Thoracic aorta (tissue), 2 donors: Measurements from ENCODE around the gene KCNJ3. TPM values are rescaled to one million over a fixed set of nuclear protein-coding genes. Genes with fewer than 3 reads are reported as not detected.

Source experiments
- ATAC-seq: fragments of 150-250 bp; one replicate; pipeline ENCODE4 v1.8.0; 2017; ENCODE audit warnings: low read depth; ENCODE audit not compliant: insufficient number of reproducible peaks, low FRiP score
- DNase-seq: peaks from one replicate; pipeline ENCODE4 v3.0.0-alpha.2; 2020; ENCODE audit warnings: low spot score
- H3K27ac ChIP-seq, 2 donors: fragments of 200-600 bp; sonication (generic); 1 replicate in 1 of 2; 2 replicates in 1 of 2; pipeline ENCODE4 v1.5.1; 2016; ENCODE audit warnings: mild to moderate bottlenecking in 2 of 2, moderate library complexity in 2 of 2
- H3K27me3 ChIP-seq: fragments of 200-600 bp; sonication (generic); replicated peaks from 2 replicates; pipeline ENCODE4 v1.6.0; 2016; ENCODE audit warnings: mild to moderate bottlenecking; ENCODE audit not compliant: insufficient read depth
- H3K36me3 ChIP-seq: fragments of 200-600 bp; sonication (generic); one replicate; pipeline ENCODE4 v1.5.1; 2016
- H3K4me1 ChIP-seq, 2 donors: fragments of 200-600 bp; sonication (generic); 1 replicate in 1 of 2; 2 replicates in 1 of 2; pipeline versions ENCODE4 v1.5.1 to v1.6.0; 2016; ENCODE audit warnings: low read depth in 2 of 2, mild to moderate bottlenecking in 1 of 2; ENCODE audit not compliant: control insufficient read depth in 1 of 2
- H3K4me3 ChIP-seq: fragments of 200-600 bp; sonication (generic); 2 replicates; pipeline ENCODE4 v1.5.1; 2016; ENCODE audit warnings: mild to moderate bottlenecking
- H3K9me3 ChIP-seq: fragments of 200-600 bp; sonication (generic); 2 replicates; pipeline ENCODE4 v1.5.1; 2016
- CTCF ChIP-seq: fragments of 200-600 bp; sonication (generic); IDR thresholded peaks from one replicate; pipeline ENCODE4 v1.5.1; 2019; ENCODE audit warnings: antibody characterized with exemption
- total RNA-seq, 2 donors: library from RNA; depleted of rRNA; stranded (reverse); fragments of >200 nt; gene quantifications; one replicate each; pipeline versions ENCODE4 v1.1.0 to v1.2.3, GENCODE V29; 2016

Gene KCNJ3
- total RNA-seq, 2 donors from 2014 or later, result 1.6 to 2.8 TPM

GRCh38 chr2:154758871-154759270 is 60.4 kb downstream of the KCNJ3 start:
- no peaks in the 10 kb centered on the region for H3K36me3 ChIP-seq
- no peak overlapping the region for H3K4me3 ChIP-seq
- ATAC-seq (no peak), DNase-seq (no peak)
- H3K4me1 ChIP-seq, result no peaks in the 10 kb centered on the region
- TF ChIP-seq CTCF, result no peak
- H3K9me3 ChIP-seq, result no peaks in the 10 kb centered on the region
- no peak overlapping the region for H3K27ac ChIP-seq
- H3K27me3 ChIP-seq, result no peaks in the 10 kb centered on the region

GRCh38 chr2:154762638-154763037 is 64.1 kb downstream of the KCNJ3 start:
- TF ChIP-seq CTCF, result no peak
- DNase-seq (no peak), ATAC-seq (no peak)
- Histone ChIP-seq H3K4me3 (no peak overlapping the region), H3K4me1 (no peaks in the 10 kb centered on the region), H3K9me3 (no peaks in the 10 kb centered on the region), H3K36me3 (no peaks in the 10 kb centered on the region), H3K27ac (no peak overlapping the region), H3K27me3 (no peaks in the 10 kb centered on the region)

GRCh38 chr2:154771664-154772284 is 73.3 kb downstream of the KCNJ3 start:
- H3K9me3 ChIP-seq, result no peaks in the 10 kb centered on the region
- no peaks in the 10 kb centered on the region for H3K27me3 ChIP-seq
- DNase-seq (no peak), ATAC-seq (no peak)
- no peak overlapping the region for H3K4me3 ChIP-seq
- no peak for TF ChIP-seq CTCF
- no peaks in the 10 kb centered on the region for H3K36me3 ChIP-seq
- H3K4me1 ChIP-seq, result no peaks in the 10 kb centered on the region
- no peak overlapping the region for H3K27ac ChIP-seq

- ATAC-seq, result no peak
- H3K4me1 ChIP-seq, result no peaks in the 10 kb centered on the region
- H3K4me3 ChIP-seq, result no peak overlapping the region
- TF ChIP-seq CTCF, result no peak
- no peak overlapping the region for H3K27ac ChIP-seq
- no peaks in the 10 kb centered on the region for H3K27me3 ChIP-seq
- H3K9me3 ChIP-seq, result no peaks in the 10 kb centered on the region
- DNase-seq, result no peak
- H3K36me3 ChIP-seq, result no peaks in the 10 kb centered on the region
Measured at GRCh38 chr2:154776825-154777224, 78.3 kb downstream of the KCNJ3 start.

GRCh38 chr2:154794406-154794805 is 95.9 kb downstream of the KCNJ3 start:
- Histone ChIP-seq H3K27me3 (no peaks in the 10 kb centered on the region), H3K4me1 (peaks cover 0 to 5% of the 10 kb centered on the region in 2 donors), H3K36me3 (no peaks in the 10 kb centered on the region), H3K27ac (no peak overlapping the region), H3K9me3 (no peaks in the 10 kb centered on the region), H3K4me3 (no peak overlapping the region)
- ATAC-seq (no peak), DNase-seq (no peak)
- TF ChIP-seq CTCF, result no peak
